GM19240 (cell line): ENCODE data around the gene ORAI1.
"Not testable (repeated sequence)": the region's sequence is repeated elsewhere in the genome, so short reads cannot be mapped to it uniquely, and the experiment has no call there.

Experiments
- DNase-seq: peaks from one replicate; pipeline ENCODE4 v3.0.0; 2011; ENCODE audit warnings: low spot score; ENCODE audit not compliant: insufficient read length

ORAI1 gene

DNA sequence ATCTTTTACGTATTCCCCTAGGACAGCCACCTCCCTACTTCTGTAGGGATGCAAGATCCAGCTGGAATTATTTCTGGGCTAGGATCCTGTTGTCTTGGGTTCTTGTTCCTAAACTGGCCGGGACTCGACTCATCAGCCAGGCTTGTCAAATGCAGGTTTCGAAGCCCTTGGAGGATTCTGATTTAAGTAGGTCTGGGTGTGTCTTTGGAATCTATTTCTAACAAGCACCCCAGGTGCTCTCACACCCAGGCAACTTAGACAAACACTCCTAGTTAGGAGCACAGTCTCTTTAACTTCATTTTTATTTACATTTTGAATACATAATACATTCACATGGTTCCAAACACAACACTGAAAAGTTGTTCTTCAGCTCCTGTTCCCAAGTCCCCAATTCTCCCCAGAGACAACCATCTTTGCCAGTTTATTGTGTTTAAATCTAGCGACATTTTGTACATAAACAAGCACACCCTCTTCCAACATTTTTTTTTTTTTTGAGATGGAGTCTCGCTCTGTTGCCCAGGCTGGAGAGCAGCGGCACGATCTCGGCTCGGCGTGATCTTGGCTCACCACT is 22.2 kb downstream of the ORAI1 start:
- no peak for DNase-seq

DNA sequence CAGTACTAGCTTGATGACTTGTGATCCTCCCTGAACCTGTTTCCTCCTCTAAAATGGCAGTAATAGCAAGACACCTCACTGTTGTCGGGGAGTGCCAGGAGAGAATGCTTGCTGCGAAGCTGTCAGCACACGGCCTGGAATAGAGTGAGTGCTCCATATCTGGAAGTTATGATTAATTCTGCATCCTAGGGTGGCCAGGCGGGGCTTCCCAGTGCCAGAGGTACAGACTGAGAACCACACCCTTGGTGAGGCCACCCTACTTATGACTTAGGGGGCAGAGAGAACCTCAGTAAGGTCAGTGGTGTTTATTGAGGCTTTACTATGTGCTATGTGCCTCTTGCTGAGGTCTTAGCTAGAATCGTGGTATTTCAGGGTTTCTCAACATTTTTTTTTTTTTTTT is 23.0 kb downstream of the ORAI1 start:
- no peak for DNase-seq

DNA sequence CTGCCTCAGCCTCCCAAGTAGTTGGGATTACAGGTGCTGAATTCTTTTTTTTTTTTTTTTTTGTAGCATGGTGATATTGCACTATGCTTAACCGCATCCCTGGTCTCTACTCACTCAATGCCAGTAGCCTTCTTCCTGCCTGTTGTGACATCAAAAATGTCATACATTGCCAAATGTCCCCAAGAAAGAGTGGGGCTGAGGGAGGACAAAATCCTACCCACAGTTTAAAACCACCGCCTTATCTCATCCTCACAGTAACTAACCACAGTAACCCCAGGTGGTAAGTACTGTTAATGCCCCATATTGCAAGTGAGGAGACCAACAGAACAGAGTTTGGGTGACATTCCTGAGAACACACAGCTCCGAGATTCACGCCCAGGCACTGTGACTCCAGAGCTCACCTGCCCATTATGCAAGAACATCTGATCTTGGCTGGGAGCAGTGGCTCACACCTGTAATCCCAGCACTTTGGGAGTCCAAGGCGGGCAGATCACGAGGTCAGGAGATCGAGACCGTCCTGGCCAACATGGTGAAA is 23.6 kb downstream of the ORAI1 start:
- no peak for DNase-seq

DNA sequence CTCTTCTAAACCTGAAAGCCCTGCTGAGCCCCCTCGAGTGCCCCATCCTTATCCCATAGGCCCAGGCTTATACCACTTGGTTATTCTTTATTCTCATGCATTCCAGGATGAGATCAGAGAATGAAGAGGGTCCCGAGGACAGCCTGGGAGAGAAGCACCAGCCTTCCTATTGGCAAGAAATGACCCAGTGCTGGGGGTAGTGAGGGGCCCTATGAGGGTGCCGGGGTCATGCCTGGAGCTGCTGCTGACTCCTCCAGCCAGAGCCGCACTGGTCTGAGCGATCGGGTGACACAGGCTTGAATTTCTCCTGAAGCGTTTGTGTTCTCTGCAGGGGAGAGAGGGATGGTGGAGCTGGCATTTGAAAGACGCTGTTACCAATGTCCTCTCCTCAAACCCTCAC is 25.0 kb downstream of the ORAI1 start:
- no peak for DNase-seq

DNA sequence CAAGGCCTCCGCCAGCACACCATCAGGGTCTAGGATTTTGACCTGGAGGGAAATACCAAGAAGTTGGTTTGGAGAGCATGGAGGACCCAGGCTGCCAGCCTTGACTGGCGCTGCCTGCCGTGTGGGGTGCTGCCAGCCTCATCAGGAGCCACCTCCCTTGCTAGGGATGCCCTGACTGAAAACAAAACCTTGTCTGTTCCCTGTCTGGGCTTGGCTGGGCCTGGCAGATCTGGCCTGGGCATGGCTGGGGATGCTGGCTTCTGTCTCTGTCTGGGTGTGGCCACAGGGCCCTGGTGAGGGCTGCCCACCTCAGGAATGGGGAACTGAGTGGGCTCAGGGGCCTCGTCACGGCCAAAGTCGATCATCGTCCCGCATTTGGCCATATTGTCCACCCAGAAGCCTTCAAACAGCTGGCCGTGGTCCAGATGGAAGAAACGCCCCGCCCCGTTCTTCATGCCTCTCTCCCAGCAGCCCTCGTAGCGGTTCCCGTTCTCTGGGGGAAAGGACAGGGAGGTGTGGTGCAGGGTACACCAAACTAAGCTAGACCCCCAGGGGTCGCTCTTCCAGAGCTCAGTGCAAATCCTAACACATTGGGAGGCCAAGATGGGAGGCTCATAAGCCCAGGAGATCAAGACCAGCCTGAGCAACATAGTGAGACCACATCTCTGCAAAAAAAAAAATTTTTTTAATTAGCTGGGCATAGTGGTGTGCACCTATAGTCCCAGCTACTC is 26.6 kb downstream of the ORAI1 start:
- DNase-seq: no peak

DNA sequence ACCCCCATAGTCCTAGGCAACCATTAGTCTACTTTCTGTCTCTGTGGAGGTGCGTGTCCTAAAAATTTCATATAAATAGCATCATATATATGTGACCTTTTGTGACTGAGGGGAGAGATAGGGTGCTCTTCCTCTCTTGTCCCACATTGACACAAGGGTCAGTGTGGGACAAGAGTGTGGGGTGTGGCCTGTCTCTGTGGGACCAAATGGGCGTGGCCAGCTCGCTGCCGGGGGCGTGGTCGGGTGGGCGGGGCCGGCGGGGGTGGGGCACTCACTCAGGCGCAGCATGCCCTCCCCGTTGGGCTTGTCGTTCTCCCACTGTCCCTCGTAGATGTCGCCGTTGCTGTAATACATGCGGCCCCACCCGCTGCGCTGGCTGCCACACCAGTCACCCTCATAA is 27.7 kb downstream of the ORAI1 start:
- no peak for DNase-seq

DNA sequence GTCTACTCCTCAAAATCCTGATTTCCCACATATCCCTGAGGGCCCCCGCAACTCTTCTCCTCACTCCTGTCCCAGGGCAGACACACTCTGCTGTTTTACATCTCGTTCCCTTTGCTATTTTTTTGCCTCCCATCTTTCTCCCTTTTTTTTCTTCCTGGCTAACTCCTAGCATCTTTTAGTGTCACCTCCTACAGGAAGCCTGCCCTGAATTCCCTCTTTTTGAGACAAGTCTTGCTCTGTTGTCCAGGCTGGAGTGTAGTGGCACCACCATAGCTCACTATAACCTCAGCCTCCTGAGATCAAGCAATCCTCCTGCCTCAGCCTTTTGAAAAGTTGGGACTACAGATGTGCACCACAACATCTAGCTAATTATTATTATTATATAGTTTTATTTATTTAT is 29.8 kb downstream of the ORAI1 start:
- no peak for DNase-seq

DNA sequence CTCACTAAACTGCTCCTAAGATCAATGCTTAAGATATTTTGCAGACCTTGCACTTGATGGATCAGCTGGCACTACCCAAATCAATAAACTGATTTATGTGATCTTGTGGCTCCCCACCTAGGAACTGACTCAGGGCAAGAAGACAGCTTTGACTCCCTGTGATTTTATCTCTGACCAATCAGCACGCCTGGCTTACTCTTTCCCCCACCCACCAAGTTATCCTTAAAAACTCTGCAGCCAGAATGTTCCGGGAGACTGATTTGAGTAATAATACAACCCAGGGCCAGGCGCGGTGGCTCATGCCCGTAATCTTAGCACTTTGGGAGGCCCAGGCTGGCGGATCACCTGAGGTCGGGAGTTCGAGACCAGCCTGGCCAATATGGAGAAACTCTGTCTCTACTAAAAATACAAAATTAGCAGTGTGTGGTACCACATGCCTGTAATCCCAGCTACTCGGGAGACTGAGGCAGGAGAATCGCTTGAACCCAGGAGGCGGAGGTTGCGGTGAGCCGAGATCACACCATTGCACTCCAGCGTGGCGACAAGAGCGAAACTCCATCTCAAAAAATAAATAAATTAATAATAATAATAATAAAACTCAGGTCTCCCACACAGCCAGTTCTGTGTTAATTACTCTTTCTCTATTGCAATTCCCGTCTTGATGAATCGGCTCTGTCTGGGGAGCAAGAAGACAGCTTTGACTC is 31.1 kb downstream of the ORAI1 start:
- DNase-seq: no peak

DNA sequence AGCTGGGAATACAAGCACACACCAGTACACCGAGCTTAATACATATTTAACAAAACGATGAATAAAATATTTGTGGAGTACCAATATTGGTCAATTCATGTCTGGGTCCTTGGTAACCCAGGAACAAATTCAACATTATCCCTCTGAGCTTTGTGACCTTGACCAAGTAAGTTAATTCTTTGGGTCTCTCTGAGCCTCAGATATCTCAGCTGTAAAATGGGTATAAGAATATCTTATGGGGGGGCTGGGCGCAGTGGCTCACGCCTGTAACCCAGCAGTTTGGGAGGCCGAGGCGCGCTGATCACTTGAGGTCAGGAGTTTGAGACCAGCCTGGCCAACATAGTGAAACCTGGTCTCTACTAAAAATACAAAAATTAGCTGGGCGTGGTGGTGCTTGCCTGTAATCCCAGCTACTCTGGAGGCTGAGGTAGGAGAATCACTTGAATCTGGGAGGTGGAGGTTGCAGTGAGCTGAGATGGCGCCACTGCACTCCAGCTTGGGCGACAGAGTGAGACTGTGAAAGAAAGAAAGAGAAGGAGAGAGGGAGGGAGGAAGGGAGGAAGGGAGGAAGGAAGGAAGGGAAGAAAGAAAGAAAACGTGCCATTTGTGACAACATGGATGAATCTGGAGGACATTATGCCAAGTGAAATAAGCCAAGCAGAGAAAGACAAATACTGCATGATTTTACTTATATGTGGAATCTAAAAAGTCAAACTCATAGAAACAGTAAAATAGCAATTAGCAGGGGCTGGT is 35.2 kb downstream of the ORAI1 start:
- not testable (repeated sequence) for DNase-seq

DNA sequence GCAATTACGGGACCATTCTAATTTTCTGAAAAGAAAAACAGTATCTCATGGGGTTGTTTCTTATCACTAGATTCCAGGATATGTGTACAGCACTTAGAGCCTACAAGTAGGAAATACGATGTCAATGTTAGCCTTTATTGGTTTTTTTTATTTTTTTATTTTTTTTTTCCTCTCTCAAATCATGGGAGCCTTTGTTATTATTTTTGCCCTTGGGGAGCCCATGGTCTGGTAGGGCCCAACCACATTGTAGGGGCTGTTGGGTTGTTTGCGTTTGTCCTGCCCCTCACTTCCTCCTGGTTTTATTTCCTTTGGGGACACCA is 37.2 kb downstream of the ORAI1 start:
- no peak for DNase-seq

DNA sequence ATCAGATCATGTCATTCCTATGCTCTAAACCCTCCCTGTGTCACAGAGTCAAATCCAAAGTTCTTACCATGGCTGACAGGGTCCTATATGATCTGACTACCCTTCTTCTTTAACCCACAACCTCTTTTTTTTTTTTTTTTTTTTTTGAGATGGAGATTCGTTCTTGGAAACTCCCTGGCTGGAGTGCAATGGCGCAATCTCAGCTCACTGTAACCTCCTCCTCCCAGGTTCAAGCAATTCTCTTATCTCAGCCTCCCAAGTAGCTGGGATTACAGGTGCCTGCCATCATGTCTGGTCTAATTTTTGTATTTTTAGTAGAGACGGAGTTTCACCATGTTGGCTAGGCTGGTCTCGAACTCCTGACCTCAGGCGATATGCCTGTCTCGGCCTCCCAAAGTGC is 40.5 kb downstream of the ORAI1 start:
- DNase-seq: not testable (repeated sequence)

DNA sequence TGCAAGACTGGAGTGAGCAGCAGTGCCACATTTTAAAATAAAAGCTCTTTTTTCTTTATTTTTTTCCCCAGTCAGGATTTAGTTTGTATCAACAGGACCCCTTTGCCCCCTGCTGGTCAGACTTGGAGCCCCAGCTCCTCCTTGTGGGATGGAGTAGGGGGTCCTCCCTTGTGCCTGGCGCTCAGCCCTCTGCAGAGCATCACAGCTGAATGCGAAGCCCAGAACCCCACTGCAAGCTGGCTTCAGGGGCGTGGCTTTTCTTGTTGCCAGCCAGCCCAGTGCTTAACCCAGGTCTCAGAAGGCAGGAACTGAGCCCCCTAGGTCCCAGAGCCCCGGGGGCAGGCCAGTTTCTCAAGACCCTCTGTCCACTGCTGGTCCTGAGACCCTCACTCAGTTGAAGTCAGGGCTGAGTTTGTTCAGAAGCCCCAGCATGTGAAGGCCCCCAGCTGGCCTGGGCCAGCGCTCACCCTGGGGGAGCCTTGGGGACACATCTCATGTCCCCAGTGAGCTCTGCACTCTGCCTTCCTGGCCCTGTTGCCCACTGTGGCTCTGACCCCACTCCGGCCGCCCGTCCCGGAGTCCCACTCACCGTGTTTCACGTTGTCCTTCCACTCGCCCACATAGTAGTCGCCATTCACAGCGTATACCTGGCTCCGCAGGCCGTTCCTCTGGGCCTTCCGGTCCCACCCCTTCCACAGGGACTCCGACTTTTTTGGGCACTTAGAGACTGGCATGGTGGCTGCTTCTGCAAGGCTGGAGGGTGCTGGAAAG is 42.6 kb downstream of the ORAI1 start:
- no peak for DNase-seq

DNA sequence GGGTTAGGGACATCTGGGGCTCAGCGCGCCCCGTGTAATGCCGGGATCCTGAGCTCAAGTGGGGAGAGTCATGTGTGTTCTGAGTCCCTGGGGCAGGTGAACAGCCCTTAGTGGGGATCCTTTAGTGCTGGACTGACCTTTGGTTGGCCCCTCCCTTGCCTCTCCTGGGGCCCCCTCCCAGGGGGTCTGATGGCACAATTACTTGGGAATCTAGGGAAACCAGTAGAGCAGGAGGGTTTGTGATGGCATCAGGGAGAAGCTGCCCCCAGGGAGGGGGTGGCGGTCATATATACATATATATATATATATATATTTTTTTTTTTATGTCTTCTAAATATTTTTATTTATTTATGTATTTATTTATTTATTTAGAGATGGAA is 43.2 kb downstream of the ORAI1 start, which contains the start of gene MORN3:
Gene MORN3 (minus strand): TSS at position 134 of the 380 bp plus-strand sequence. CDS start 171 bp downstream, outside the sequence.
- no peak for DNase-seq

DNA sequence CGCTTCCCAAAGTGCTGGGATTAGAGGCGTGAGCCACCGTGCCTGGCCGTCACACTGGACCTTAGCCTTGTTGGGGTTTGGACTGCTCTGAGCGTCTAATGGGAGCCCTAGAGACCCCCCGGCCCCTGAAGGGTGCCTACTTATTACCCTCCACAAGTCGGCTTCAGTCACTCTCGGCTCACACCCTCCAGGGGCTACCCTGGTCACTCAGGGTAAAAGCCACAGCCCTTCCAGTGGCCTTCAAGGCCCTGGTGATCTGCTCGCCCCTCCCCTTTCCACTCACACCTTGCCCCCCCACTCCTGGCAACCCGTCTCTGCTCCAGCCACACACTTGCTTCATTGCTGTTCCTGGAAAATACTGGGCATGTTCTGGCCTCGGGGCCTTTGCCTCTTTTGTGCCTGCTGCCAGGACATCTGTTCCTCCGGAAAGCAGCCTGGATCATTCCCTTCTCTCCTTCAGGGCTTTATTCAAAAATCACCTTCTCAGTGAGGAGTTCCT is 46.7 kb downstream of the ORAI1 start:
- DNase-seq: no peak

DNA sequence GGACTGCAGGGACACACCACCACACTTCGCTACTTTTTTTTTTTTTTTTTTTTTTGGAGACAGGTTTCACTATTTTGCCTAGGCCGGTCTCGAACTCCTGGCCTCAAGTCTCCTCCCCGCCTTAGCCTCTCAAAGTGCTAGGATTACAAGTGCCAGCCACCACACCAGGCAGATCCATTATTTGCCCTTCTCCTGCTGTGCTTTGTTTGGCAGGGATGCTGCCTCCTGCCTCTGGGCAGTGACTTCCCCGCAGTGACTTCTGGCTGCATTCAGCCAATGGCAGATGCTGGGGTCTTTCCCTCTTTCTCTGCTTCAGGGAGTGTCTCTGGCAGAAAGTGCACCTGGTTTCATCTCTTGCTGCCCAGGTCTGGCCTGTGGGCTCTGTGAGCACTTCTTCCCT is 49.9 kb downstream of the ORAI1 start:
- DNase-seq: no peak

DNA sequence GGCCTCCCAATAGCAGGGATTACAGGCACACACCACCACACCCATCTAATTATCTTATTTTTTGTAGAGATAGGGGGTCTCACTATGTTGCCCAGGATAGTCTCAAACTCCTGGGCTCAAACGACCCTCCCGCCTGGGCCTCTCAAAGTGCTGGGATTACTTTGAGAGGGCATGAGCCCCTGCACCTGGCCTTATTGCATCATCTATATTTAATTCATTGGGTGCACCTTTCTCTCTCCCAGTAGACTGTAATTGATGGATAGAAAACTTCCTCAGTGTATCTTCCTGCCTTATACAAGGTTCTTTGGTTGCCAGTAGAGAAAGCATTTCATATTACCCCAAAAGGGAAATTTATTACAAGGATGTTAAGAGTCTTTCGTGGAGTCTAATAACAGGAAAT is 52.0 kb downstream of the ORAI1 start:
- no peak for DNase-seq

DNA sequence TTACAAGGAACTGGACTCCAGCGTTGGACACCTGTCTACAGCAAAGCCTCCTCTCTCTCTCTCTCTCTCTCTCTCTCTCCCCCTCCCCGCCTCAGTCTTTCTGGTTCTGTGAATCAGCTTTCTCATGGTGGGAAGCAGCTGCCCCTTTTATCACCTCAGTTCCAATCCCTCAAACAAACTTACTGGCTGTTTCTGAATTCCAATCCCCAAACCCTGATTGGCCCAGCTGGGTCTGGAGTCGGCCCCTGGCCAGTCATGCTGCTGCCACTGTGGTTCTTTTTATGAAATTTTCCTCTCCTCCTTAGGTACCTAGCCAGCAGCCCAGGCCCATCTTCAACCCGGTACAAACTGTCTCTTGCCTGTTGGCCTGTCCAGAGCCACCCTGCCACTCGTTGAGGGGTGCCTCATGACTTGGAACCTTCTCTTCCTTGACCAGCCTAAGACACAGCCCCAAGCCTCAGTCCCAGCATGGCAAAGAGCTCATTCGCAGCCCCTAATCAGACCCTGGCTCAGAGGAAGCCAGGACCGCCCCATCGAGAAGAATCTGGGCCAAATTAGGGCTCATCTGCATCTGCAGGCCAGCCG is 52.5 kb downstream of the ORAI1 start:
- no peak for DNase-seq

DNA sequence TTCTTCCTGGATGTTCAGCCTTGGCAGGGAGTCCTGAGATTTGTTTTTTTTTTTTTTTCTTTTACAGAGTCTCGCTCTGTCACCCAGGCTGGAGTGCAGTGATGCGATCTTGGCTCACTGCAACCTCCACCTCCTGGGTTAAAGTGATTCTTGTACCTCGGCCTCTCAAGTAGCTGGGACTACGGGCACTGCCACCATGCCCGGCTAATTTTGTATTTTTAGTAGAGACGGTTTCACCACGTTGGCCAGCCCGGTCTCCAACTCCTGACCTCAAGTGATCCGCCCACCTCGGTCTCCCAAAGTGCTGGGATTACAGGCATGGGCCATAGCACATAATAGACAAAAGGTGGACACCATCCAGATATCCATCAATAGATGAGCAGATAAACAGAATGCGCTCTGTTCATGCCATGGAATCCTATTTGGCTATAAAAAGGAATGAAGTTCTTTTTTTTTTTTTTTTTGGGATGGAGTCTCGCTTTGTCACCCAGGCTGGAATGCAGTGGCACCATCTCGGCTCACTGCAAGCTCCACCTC is 53.4 kb downstream of the ORAI1 start:
- DNase-seq: not testable (repeated sequence)

DNA sequence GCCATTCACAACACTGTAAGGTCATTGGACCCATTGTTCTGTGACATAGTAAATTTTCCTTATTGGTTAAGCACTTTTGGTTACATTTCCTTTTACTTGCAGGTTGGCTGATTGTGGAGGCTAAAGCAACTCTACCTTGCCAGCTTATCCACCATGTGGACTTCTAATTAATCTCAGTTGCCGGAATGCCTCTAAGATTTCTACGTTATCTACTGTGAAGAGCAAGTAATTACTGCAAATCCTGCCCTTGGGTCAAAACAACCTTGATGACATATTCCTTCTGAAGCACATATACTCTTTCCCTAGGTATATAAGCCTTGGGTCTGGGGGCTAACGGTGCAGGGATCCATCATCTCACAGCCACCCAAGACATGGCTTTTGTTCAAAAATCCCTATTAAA is 62.6 kb downstream of the ORAI1 start:
- DNase-seq: no peak

DNA sequence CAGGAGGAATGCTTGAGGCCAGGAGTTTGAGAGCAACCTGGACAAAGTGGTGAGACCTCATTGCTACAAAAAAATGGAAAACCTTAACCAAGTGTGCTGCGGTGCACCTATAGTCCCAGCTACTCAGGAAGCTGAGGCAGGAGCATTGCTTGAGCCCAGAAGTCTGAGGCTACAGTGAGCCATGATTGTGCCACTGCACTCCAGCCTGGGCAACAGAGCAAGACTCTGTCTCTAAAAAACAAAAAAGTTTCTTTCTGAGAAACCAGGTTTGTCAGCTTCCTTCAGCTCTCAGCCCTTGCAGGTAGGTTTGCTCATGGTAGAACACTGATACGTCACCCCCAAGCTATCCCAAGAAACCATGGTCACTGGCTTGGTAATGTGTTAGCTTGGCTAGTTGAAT is 63.1 kb downstream of the ORAI1 start:
- DNase-seq: no peak
